ENCODE results near the gene STARD5.

- no peak for TF ChIP-seq CTCF (IDR thresholded peaks at IDR 0.05; ENCODE audit: insufficient read depth, low read length)
- no peak for TF ChIP-seq REST (IDR thresholded peaks at IDR 0.05; ENCODE audit: insufficient replicate concordance, low read depth)
Measured at GRCh38 chr15:81329446-81329845, 5.5 kb upstream of the STARD5 start.

Data from HL-60 (cell line).